GM19099 (cell line): ENCODE results near the gene DMRTC2.

Source experiments
- POLR2A ChIP-seq: IDR thresholded peaks from 3 replicates; pipeline ENCODE4 v1.6.1; 2011; ENCODE audit warnings: low read depth; ENCODE audit not compliant: insufficient read length; ENCODE audit errors: extremely low read depth

DMRTC2 gene

GRCh38 chr19:41887711-41888382 lies 43.0 kb downstream of the DMRTC2 start:
- no peak for TF ChIP-seq POLR2A

- no peak for TF ChIP-seq POLR2A
These were observed 44.1 kb downstream of the DMRTC2 start for GRCh38 chr19:41888926-41889325.

GRCh38 chr19:41889896-41890295 lies 45.1 kb downstream of the DMRTC2 start:
- TF ChIP-seq POLR2A: no peak

- TF ChIP-seq POLR2A: no peak
These were observed 46.1 kb downstream of the DMRTC2 start for GRCh38 chr19:41890936-41891335.

GRCh38 chr19:41892173-41892902 lies 47.5 kb downstream of the DMRTC2 start:
- no peak for TF ChIP-seq POLR2A

- no peak for TF ChIP-seq POLR2A
These were observed 49.1 kb downstream of the DMRTC2 start for GRCh38 chr19:41893899-41894298.

- no peak for TF ChIP-seq POLR2A
These were observed 49.5 kb downstream of the DMRTC2 start for GRCh38 chr19:41894350-41894749.

GRCh38 chr19:41895745-41896580 lies 51.1 kb downstream of the DMRTC2 start:
- TF ChIP-seq POLR2A: no peak

- no peak for TF ChIP-seq POLR2A
These were observed 51.7 kb downstream of the DMRTC2 start for GRCh38 chr19:41896581-41896942.

- no peak for TF ChIP-seq POLR2A
These were observed 52.3 kb downstream of the DMRTC2 start for GRCh38 chr19:41897181-41897580.

GRCh38 chr19:41897820-41898219 lies 53.0 kb downstream of the DMRTC2 start:
- TF ChIP-seq POLR2A: no peak

GRCh38 chr19:41898235-41898634 lies 53.4 kb downstream of the DMRTC2 start:
- no peak for TF ChIP-seq POLR2A
